ENCODE measurements around the gene CAPN3.

CAPN3 gene

DNA sequence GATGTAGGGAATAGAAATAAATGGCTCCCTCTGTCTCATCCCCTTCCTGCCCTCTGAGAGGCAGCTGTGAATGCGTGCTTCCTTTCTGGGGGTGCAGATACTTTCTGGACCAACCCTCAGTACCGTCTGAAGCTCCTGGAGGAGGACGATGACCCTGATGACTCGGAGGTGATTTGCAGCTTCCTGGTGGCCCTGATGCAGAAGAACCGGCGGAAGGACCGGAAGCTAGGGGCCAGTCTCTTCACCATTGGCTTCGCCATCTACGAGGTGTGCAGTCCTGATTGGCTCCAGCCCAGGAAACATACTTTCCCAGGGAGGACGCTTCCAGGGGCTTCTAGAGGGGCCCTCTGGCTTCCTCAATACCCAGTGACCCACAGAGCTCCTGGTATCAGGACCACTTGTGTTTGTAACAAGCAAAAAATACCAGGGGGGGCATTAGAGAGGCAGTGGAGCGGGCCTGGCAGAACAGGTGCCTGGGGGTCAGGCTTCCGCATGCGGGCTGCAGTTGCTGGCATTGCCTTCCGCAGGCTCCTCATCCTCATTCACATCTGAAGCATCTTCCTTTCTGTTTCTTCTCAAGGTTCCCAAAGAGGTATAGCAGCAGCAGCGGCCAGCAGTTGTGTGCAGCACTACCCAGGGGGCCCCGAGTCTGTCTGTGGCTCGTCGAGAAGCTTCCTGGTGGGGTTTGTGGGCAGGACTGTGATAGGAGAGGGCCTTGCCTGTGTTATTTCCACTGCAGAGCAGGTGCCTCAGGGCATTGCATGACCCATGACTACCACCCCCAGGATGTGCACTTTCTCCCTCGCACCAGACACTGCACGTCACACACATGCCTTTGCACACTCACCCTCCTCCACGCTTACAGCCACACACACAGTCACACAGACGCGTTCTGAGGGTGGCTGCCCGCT, 42.5 kb downstream of the CAPN3 start:
- no peak for DNase-seq

DNA sequence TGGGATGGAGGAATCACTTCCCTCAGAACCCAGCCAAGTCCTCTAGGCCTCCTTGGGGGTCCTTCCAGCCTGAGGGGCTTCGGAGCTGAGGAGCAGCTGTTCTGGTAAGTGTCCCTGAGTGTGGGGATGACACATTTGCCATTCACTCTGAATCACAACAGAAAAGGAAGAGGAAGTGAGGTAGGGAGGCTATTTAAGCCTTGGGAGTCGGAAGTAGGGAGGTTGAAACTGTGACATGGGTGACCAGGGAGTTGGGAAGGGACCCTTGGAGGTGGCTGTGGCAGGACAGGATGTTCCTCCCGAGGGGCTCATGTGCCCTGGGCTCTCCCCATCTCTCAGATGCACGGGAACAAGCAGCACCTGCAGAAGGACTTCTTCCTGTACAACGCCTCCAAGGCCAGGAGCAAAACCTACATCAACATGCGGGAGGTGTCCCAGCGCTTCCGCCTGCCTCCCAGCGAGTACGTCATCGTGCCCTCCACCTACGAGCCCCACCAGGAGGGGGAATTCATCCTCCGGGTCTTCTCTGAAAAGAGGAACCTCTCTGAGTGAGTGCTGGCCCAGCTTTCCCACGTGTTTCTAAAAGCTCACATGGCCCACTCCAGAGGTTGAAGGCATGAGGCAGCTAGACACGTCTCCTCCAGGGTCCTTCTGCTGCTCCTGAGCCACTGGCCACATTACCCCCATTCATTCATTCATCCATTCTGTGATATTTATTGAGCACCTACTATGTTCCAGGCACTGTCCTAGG, 43.3 kb downstream of the CAPN3 start:
- DNase-seq: no peak

- no peak for DNase-seq
Observed at GRCh38 chr15:42403389-42403788, 44.1 kb downstream of the CAPN3 start.

DNA sequence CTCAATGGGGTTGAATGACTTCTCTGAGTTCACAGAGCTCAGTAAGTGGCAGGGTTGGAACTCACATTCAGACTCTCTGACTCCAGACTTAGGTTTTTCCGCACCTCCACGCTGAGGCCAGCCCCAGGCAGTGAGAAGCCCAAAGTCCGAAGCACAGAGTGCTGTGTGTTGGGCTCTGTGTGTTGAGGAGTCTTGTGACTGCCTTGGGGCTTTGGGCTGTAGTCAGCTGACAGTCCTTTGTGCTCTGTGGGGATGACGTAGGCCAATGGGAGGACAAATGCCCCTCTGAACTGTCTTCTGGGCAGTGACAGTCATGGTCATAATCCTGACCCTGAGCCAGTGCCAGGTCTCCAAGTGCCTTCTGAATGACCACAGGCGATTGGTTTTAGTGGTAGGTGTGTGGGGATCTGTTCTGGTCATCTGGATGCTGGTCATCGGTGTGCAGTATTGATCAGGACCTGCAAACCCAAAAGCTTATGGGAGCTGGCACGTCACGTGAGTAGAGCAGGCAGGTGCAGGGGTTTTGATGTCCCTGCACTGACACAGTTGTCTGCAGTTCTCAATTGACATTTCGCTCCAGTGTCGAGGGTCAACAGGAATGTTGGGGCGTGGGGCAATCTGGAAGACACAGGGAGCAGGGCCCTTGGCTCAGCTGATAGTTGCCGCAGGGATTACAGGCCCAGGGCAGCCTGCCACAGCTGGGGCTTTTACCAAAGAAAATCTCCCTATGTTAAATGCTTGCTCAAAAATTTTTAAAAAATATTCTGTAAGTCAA, 45.3 kb downstream of the CAPN3 start:
- no peak for DNase-seq

DNA sequence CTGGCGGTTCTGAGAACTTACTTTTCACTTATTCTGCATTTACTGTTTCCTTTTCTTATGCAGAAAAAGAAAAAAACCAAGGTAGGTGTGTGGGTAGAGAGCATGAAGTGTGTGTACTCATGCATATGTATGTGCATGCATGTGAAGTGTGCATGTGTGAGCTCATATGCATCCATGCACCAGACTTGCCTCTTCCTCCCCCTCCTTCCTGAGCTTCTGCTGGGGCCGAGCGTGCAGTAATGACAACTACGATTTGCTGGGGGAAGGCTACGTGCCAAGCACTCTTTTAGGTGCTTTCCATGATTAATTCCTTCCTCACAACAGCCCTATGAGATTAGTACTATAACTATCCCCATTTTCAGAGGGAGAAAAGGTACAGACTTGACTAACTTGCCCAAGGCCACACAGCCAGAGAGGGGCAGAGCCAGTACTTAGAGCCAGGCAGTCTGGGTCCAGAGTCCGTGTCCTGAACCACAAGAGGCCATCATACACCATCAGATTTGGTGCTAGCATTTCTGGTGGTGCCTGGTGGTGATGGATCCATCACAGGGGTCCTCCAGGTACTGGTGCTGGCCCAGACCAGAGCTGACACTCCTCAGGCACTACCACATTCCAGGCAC, 46.7 kb downstream of the CAPN3 start:
- no peak for DNase-seq

- no peak for DNase-seq
Observed at GRCh38 chr15:42408178-42408577, 48.9 kb downstream of the CAPN3 start.

DNA sequence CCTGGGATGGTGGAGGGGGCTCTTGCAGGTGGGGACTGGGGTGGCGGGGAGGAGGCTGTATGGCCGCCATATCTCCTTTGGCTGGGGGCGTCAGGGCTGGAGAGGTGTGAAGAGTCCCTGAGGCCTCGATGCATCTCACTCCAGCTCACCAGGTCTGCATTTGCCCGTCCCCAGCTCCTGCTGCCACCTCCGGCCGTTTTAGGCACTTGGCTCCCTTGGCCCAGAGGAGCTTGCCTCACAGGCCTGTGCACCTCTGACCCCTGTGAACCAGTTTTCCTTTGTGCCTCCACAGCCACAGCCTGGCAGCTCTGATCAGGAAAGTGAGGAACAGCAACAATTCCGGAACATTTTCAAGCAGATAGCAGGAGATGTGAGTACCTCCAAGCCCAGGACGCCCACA, 49.7 kb downstream of the CAPN3 start:
- DNase-seq: no peak

- DNase-seq: no peak
Observed at GRCh38 chr15:42411884-42412283, 52.6 kb downstream of the CAPN3 start.

- DNase-seq: no peak
Observed at GRCh38 chr15:42413920-42414319, 54.6 kb downstream of the CAPN3 start.

- DNase-seq: no peak
Observed at GRCh38 chr15:42419369-42419768, 60.1 kb downstream of the CAPN3 start.

GRCh38 chr15:42421376-42421775, 62.1 kb downstream of the CAPN3 start:
- no peak for DNase-seq

- DNase-seq: no peak
Observed at GRCh38 chr15:42427429-42428223, 68.3 kb downstream of the CAPN3 start.

- DNase-seq: no peak
Observed at GRCh38 chr15:42444415-42445063, 85.2 kb downstream of the CAPN3 start.

DNA sequence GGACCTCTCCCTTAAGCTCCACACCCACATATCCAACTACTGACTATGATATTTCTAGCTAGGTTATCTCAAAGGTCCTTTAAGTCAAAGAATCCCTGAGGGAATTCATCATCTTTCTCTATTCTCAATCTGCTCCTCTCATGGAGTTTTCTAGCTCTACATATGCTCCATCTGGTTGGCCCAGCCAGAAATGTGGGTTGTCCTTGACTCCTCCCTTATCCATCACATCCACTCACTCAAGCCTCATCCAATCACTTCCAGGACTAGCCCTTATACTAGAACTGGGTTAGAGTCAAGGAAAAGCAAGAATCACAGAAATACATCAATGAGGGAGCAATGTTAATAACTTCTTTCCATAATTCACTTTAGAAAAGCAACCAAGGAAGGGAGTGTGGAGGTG, 86.2 kb downstream of the CAPN3 start:
- DNase-seq: no peak

- DNase-seq: no peak
Observed at GRCh38 chr15:42447599-42447998, 88.3 kb downstream of the CAPN3 start.

- no peak for DNase-seq
Observed at GRCh38 chr15:42448281-42448680, 89.0 kb downstream of the CAPN3 start.

- DNase-seq: no peak
Observed at GRCh38 chr15:42449770-42450424, 90.6 kb downstream of the CAPN3 start.

GRCh38 chr15:42450425-42450790, 91.1 kb downstream of the CAPN3 start:
- no peak for DNase-seq

DNA sequence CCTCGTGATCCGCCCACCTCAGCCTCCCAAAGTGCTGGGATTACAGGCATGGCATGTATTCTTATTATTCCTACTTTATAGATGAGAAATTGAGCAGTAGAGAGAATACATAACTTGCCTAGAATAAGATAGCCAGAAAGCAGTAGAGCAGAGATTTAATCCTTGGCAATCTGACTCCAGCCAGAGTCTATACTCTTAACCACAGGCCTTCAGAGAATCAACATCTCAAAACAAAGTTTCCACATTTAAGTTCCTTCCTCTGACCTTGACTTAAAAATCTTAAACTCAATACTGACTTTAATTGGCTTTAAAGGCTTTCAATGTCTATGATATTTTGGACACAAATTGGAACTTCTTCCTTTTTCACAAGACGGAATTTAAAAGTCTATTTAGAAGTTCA, 94.5 kb downstream of the CAPN3 start:
- no peak for DNase-seq

GRCh38 chr15:42456531-42456930, 97.2 kb downstream of the CAPN3 start:
- no peak for DNase-seq

DNA sequence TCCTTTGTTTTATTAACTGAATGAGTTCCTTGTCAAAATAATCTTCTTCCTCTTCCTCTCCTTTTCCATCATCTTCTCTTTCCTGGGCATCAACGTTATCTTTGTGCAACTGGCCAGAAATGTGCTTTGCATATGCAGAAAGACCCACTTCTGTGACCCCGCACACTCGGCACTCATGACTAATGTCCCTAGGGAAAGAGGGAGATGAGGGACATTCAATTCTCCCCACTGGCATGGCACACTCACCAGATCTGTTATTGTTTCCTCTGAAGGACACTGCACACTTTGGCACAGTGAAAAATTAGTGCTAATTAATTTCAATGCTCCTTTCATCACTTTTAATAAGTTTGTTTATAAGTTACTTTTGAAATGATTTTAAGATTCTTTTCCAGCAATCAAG, 97.7 kb downstream of the CAPN3 start:
- no peak for DNase-seq
